ENCODE measurements around the gene MAP2K5.

DNA sequence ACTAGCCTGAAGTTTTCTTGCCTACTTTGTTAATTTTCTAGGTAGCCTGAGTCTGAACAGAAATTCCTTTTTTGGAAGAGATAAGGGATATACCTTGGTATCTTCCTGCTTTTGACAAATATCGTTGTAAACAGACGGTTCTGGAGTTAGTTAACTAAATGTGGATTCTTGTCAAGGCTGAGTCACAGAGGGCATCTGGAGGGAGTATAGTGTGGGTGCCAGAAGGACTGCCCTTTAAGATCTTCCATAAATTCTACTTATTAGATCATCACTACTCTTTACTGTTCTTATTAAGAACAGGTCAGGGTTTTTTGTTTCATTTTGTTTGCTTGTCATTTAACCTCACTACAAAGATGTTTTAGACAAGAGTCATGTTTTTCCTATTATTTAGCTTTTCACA, 157.5 kb downstream of the MAP2K5 start:
- TF ChIP-seq KDM5B (IDR thresholded peaks at IDR 0.05; ENCODE audit: insufficient replicate concordance, low read depth, low read length) (no peak), SIRT6 (IDR thresholded peaks at IDR 0.05; ENCODE audit: low read depth, low read length) (no peak), HDAC2 (IDR thresholded peaks at IDR 0.05) (no peak)
- TF ChIP-seq, protein P1, sequence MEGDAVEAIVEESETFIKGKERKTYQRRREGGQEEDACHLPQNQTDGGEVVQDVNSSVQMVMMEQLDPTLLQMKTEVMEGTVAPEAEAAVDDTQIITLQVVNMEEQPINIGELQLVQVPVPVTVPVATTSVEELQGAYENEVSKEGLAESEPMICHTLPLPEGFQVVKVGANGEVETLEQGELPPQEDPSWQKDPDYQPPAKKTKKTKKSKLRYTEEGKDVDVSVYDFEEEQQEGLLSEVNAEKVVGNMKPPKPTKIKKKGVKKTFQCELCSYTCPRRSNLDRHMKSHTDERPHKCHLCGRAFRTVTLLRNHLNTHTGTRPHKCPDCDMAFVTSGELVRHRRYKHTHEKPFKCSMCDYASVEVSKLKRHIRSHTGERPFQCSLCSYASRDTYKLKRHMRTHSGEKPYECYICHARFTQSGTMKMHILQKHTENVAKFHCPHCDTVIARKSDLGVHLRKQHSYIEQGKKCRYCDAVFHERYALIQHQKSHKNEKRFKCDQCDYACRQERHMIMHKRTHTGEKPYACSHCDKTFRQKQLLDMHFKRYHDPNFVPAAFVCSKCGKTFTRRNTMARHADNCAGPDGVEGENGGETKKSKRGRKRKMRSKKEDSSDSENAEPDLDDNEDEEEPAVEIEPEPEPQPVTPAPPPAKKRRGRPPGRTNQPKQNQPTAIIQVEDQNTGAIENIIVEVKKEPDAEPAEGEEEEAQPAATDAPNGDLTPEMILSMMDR (IDR thresholded peaks at IDR 0.05 in 2 of 3, conservative IDR thresholded peaks at IDR 0.05 in 1 of 3; ENCODE audit: insufficient read depth in 2 of 3, low read depth in 1 of 3, low read length in 3 of 3), result no peak
